Prostate gland (tissue), 2 donors: ENCODE results near the gene UBN1.

Experiments
- CTCF ChIP-seq, 4 experiments: fragments of 200-600 bp in 2 of 4; fragments of 450-650 bp in 2 of 4; sonication (generic) in 2 of 4; IDR thresholded peaks; 1 replicate in 3 of 4; 2 replicates in 1 of 4; pipeline ENCODE4 v1.5.1; 2016 to 2019; ENCODE audit warnings: antibody characterized with exemption in 4 of 4, mild to moderate bottlenecking in 2 of 4, moderate library complexity in 2 of 4
- POLR2A ChIP-seq: fragments of 450-650 bp; IDR thresholded peaks from one replicate; pipeline ENCODE4 v1.6.1; 2016; ENCODE audit warnings: antibody characterized with exemption, mild to moderate bottlenecking
- POLR2AphosphoS5 ChIP-seq: sonication (generic); formaldehyde crosslinking; IDR thresholded peaks from one replicate; pipeline ENCODE4 v1.6.1; 2017; ENCODE audit warnings: antibody characterized with exemption

GRCh38 chr16:4868535-4868934 lies 21.3 kb downstream of the UBN1 start:
- TF ChIP-seq POLR2AphosphoS5 (no peak), CTCF (IDR thresholded peaks at IDR 0.05) (no peak), POLR2A (no peak)
